Measurements from ENCODE around the gene PLAC9.

DNA sequence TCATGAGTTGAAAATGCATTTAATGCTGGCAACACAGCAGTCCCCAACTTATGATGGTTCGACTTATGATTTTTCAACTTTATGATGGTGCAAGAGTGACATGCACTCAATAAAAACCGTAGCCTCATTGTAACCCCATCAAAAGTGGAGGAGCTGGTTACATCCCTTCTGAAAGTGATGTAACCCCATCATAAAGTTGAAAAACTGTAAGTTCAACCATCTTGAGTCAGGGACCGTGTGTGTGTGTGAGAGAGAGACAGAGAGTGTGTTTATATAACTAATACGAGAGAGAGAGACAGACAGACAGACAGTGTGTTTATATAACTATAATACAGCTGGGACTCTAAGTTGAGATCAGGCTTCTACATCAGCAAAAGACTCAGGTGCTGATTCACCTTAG, 51.8 kb downstream of the PLAC9 start:
- no peak for TF ChIP-seq EZH2phosphoT487 (IDR thresholded peaks at IDR 0.05; ENCODE audit: insufficient read depth, low read depth)
- TF ChIP-seq EZH2 (IDR thresholded peaks at IDR 0.05; ENCODE audit: insufficient read depth, poor library complexity, severe bottlenecking) = no peak
